ENCODE measurements around the gene PNLIPRP1.
A peak's percentile ranks its signal among the peaks of the same experiment; 100 is the strongest.

The PNLIPRP1 gene

GRCh38 chr10:116599991-116600390 lies 9.2 kb downstream of the PNLIPRP1 start:
- DNase-seq (ENCODE audit: low spot score) = no peak

GRCh38 chr10:116602648-116603400 lies 12.1 kb downstream of the PNLIPRP1 start:
- DNase-seq (ENCODE audit: low spot score) = no peak

- DNase-seq (ENCODE audit: low spot score) = no peak
Observed at GRCh38 chr10:116606061-116606483, 15.3 kb downstream of the PNLIPRP1 start.

GRCh38 chr10:116607336-116607735 lies 16.6 kb downstream of the PNLIPRP1 start:
- DNase-seq (ENCODE audit: low spot score) = no peak

- no peak for DNase-seq (ENCODE audit: low spot score)
Observed at GRCh38 chr10:116608686-116609594, 18.2 kb downstream of the PNLIPRP1 start.

GRCh38 chr10:116610443-116611152 lies 19.8 kb downstream of the PNLIPRP1 start:
- DNase-seq (ENCODE audit: low spot score) = no peak

GRCh38 chr10:116611153-116611545 lies 20.4 kb downstream of the PNLIPRP1 start:
- DNase-seq (ENCODE audit: low spot score) = no peak

GRCh38 chr10:116612107-116612769 lies 21.5 kb downstream of the PNLIPRP1 start:
- no peak for DNase-seq (ENCODE audit: low spot score)

- DNase-seq (ENCODE audit: low spot score) = no peak
Observed at GRCh38 chr10:116613471-116613870, 22.7 kb downstream of the PNLIPRP1 start.

- no peak for DNase-seq (ENCODE audit: low spot score)
Observed at GRCh38 chr10:116614796-116615195, 24.0 kb downstream of the PNLIPRP1 start.

GRCh38 chr10:116615199-116615776 lies 24.5 kb downstream of the PNLIPRP1 start:
- DNase-seq (ENCODE audit: low spot score) = no peak

GRCh38 chr10:116620423-116621400 lies 30.0 kb downstream of the PNLIPRP1 start, which contains the start of gene PNLIPRP2:
Gene PNLIPRP2 (plus strand): TSS chr10:116620953.
- no peak for DNase-seq (ENCODE audit: low spot score)

GRCh38 chr10:116621476-116621875 lies 30.7 kb downstream of the PNLIPRP1 start:
- DNase-seq (ENCODE audit: low spot score) = no peak

- DNase-seq (ENCODE audit: low spot score) = no peak
Observed at GRCh38 chr10:116621934-116622655, 31.3 kb downstream of the PNLIPRP1 start.

GRCh38 chr10:116625845-116626244 lies 35.1 kb downstream of the PNLIPRP1 start:
- DNase-seq (ENCODE audit: low spot score) = no peak

GRCh38 chr10:116626815-116627214 lies 36.1 kb downstream of the PNLIPRP1 start:
- no peak for DNase-seq (ENCODE audit: low spot score)

- DNase-seq (ENCODE audit: low spot score) = peak; percentile 2
Observed at GRCh38 chr10:116627386-116627933, 36.7 kb downstream of the PNLIPRP1 start.

GRCh38 chr10:116629340-116629739 lies 38.6 kb downstream of the PNLIPRP1 start:
- no peak for DNase-seq (ENCODE audit: low spot score)

- no peak for DNase-seq (ENCODE audit: low spot score)
Observed at GRCh38 chr10:116630020-116630419, 39.3 kb downstream of the PNLIPRP1 start.
